CD14-positive monocyte (primary cell): Measurements from ENCODE around the gene PIGC. TPM values are rescaled to one million over a fixed set of nuclear protein-coding genes. Genes with fewer than 3 reads are reported as not detected.

ENCODE experiments used
- DNase-seq, 3 donors: peaks; one replicate each; pipeline ENCODE4 v3.0.0-alpha.2; 2011 to 2022
- H2AFZ ChIP-seq: 2 replicates; pipeline ENCODE4 v1.6.0; 2012; ENCODE audit warnings: mild to moderate bottlenecking, low read depth, low read length, inconsistent platforms; ENCODE audit not compliant: insufficient read depth, poor library complexity, severe bottlenecking
- H3K27ac ChIP-seq, 2 donors: 1 replicate in 1 of 2; 2 replicates in 1 of 2; pipeline ENCODE4 v1.5.1; 2012 to 2013; ENCODE audit warnings: low read length in 2 of 2, control low read depth in 1 of 2, inconsistent platforms in 1 of 2, low read depth in 1 of 2, mild to moderate bottlenecking in 1 of 2
- H3K27me3 ChIP-seq, 2 donors: one replicate each; pipeline versions ENCODE4 v1.6.0 to v1.6.1; 2011 to 2013; ENCODE audit warnings: low read length in 2 of 2; ENCODE audit not compliant: control insufficient read depth in 2 of 2, insufficient read depth in 2 of 2
- H3K36me3 ChIP-seq, 2 donors: replicated peaks in 1 of 2; 1 replicate in 1 of 2; 2 replicates in 1 of 2; pipeline versions ENCODE4 v1.5.1 to v1.6.1; 2012 to 2013; ENCODE audit warnings: low read length in 2 of 2, control low read depth in 1 of 2, inconsistent platforms in 1 of 2, mild to moderate bottlenecking in 1 of 2; ENCODE audit not compliant: insufficient read depth in 2 of 2, control insufficient read depth in 1 of 2
- H3K4me1 ChIP-seq, 2 donors: 1 replicate in 1 of 2; 2 replicates in 1 of 2; pipeline versions ENCODE4 v1.5.1 to v1.6.1; 2012 to 2013; ENCODE audit warnings: low read length in 2 of 2, control low read depth in 1 of 2, inconsistent platforms in 1 of 2, mild to moderate bottlenecking in 1 of 2, moderate library complexity in 1 of 2; ENCODE audit not compliant: insufficient read depth in 2 of 2, control insufficient read depth in 1 of 2
- H3K4me2 ChIP-seq: replicated peaks from 2 replicates; pipeline ENCODE3; 2012; ENCODE audit warnings: low read length, moderate library complexity, mild to moderate bottlenecking; ENCODE audit not compliant: poor library complexity, severe bottlenecking; ENCODE audit errors: extremely low read depth
- H3K4me3 ChIP-seq, 3 experiments: fragments of 200-600 bp in 1 of 3; sonication (generic) in 1 of 3; replicated peaks in 1 of 3; 1 replicate in 2 of 3; 2 replicates in 1 of 3; pipeline ENCODE4 v1.5.1; 2011 to 2013; ENCODE audit warnings: low read length in 3 of 3, mild to moderate bottlenecking in 3 of 3, control low read depth in 2 of 3, low read depth in 2 of 3, inconsistent platforms in 1 of 3, moderate library complexity in 1 of 3
- H3K79me2 ChIP-seq: 2 replicates; pipeline ENCODE4 v1.6.0; 2012; ENCODE audit warnings: mild to moderate bottlenecking, control low read depth, inconsistent platforms, low read length, moderate library complexity; ENCODE audit not compliant: insufficient read depth
- H3K9ac ChIP-seq: 2 replicates; pipeline ENCODE4 v1.6.0; 2017; ENCODE audit warnings: low read length, mild to moderate bottlenecking; ENCODE audit not compliant: insufficient read depth, poor library complexity, severe bottlenecking
- H3K9me3 ChIP-seq, 2 donors: replicated peaks in 1 of 2; 1 replicate in 1 of 2; 2 replicates in 1 of 2; pipeline versions ENCODE4 v1.5.1 to v1.6.1; 2012 to 2013; ENCODE audit warnings: low read length in 2 of 2, control low read depth in 1 of 2; ENCODE audit not compliant: control insufficient read depth in 1 of 2, insufficient read depth in 1 of 2
- H4K20me1 ChIP-seq: 2 replicates; pipeline ENCODE4 v1.6.0; 2012; ENCODE audit warnings: mild to moderate bottlenecking, low read length, control low read depth, moderate library complexity; ENCODE audit not compliant: insufficient read depth
- H3K27ac Mint-ChIP-seq, 7 donors: one replicate each; pipeline ENCODE4 v1.8.0; 2020; ENCODE audit warnings: mild to moderate bottlenecking in 7 of 7, mixed read lengths in 7 of 7, moderate library complexity in 6 of 7, inconsistent platforms in 2 of 7
- H3K27me3 Mint-ChIP-seq, 3 donors: one replicate each; pipeline ENCODE4 v1.8.0; 2021 to 2022; ENCODE audit warnings: low read depth in 3 of 3, mild to moderate bottlenecking in 3 of 3, mixed read lengths in 3 of 3, moderate library complexity in 3 of 3, inconsistent platforms in 1 of 3
- H3K36me3 Mint-ChIP-seq, 2 donors: one replicate each; pipeline ENCODE4 v1.8.0; 2020; ENCODE audit warnings: mixed read lengths in 2 of 2, inconsistent platforms in 1 of 2, mild to moderate bottlenecking in 1 of 2
- H3K4me1 Mint-ChIP-seq: one replicate; pipeline ENCODE4 v1.8.0; 2020; ENCODE audit warnings: mild to moderate bottlenecking, mixed read lengths
- H3K4me3 Mint-ChIP-seq, 2 donors: one replicate each; pipeline ENCODE4 v1.8.0; 2020; ENCODE audit warnings: mild to moderate bottlenecking in 2 of 2, mixed read lengths in 2 of 2, moderate library complexity in 1 of 2
- H3K9me3 Mint-ChIP-seq, 7 donors: one replicate each; pipeline ENCODE4 v1.8.0; 2020 to 2022; ENCODE audit warnings: mixed read lengths in 7 of 7, mild to moderate bottlenecking in 6 of 7, moderate library complexity in 6 of 7, inconsistent platforms in 2 of 7
- CTCF ChIP-seq: fragments of 200-600 bp; IDR thresholded peaks from one replicate; pipeline ENCODE4 v1.8.0; 2022; ENCODE audit warnings: antibody characterized with exemption, mild to moderate bottlenecking
- WGBS: methylation state at CpG from one replicate; pipeline ENCODE4 v1.1.5; 2013; ENCODE audit warnings: missing lambda C conversion rate; ENCODE audit not compliant: insufficient coverage; 5-methylcytosine and 5-hydroxymethylcytosine counted together
- intact Hi-C, 2 donors: fragments of 100-400 bp; cut with micrococcal nuclease; formaldehyde crosslinking; loops; one replicate each; pipeline versions ENCODE4 v1.15.0 to v1.15.1; 2023
- polyA plus RNA-seq, 3 donors: library from polyadenylated mRNA; depleted of rRNA in 1 of 3; unstranded in 2 of 3; stranded (reverse) in 1 of 3; fragments of 300-500 nt in 2 of 3; fragments of >200 nt in 1 of 3; fragmentation: Illumina TruSeq in 2 of 3; gene quantifications; 1 replicate in 2 of 3; 2 replicates in 1 of 3; pipeline ENCODE4 v1.2.3, GENCODE V29; 2012 to 2021

Gene PIGC
- polyA plus RNA-seq, 3 donors: 11.5 to 61.5 (median 51.1) TPM

GRCh38 chr1:172427191-172427590 lies 16.7 kb downstream of the PIGC start:
- H3K4me2 ChIP-seq: no peak overlapping the region
- H3K4me3 ChIP-seq: no peak overlapping the region
- H3K27ac ChIP-seq: no peak overlapping the region
- no peak for TF ChIP-seq CTCF
- H4K20me1 ChIP-seq: peaks cover 4% of the 10 kb centered on the region
- no peaks in the 10 kb centered on the region for H3K79me2 ChIP-seq
- peaks cover 7% of the 10 kb centered on the region for H3K4me1 Mint-ChIP-seq
- H3K36me3 ChIP-seq: no peaks in the 10 kb centered on the region
- H3K4me3 Mint-ChIP-seq: no peak overlapping the region
- no peak overlapping the region for H3K9ac ChIP-seq
- H3K4me1 ChIP-seq: no peaks in the 10 kb centered on the region
- H3K27me3 ChIP-seq: no peaks in the 10 kb centered on the region
- no peaks in the 10 kb centered on the region for H3K9me3 Mint-ChIP-seq
- peaks cover 0 to 5% of the 10 kb centered on the region in 2 donors for H3K36me3 Mint-ChIP-seq
- WGBS: 89% methylated on average over 2 of the region's 2 CpGs
- DNase-seq: no peak
- no peak overlapping the region for H2AFZ ChIP-seq
- no peak overlapping the region for H3K27ac Mint-ChIP-seq
- intact Hi-C loops: no loop called here
- no peaks in the 10 kb centered on the region for H3K9me3 ChIP-seq
- no peaks in the 10 kb centered on the region for H3K27me3 Mint-ChIP-seq

- Mint-ChIP-seq H3K36me3 (no peaks in the 10 kb centered on the region), H3K4me3 (no peak overlapping the region), H3K4me1 (peaks cover 2% of the 10 kb centered on the region), H3K9me3 (no peaks in the 10 kb centered on the region), H3K27me3 (peaks cover 0 to 4% (median 0%) of the 10 kb centered on the region in 3 donors), H3K27ac (no peak overlapping the region)
- Histone ChIP-seq H3K4me1 (no peaks in the 10 kb centered on the region), H3K36me3 (no peaks in the 10 kb centered on the region), H2AFZ (no peak overlapping the region), H3K27ac (no peak overlapping the region), H3K9me3 (no peaks in the 10 kb centered on the region), H3K4me2 (no peak overlapping the region), H3K79me2 (no peaks in the 10 kb centered on the region), H3K4me3 (no peak overlapping the region), H3K9ac (no peak overlapping the region), H4K20me1 (peaks cover 4% of the 10 kb centered on the region), H3K27me3 (no peaks in the 10 kb centered on the region)
- WGBS: 100% methylated on average over 1 of the region's 3 CpGs
- no peak for DNase-seq
- intact Hi-C loops: no loop called here
- no peak for TF ChIP-seq CTCF
Measured at GRCh38 chr1:172425339-172425738, 18.5 kb downstream of the PIGC start.
